SK-N-SH (cell line): ENCODE results near the gene SETBP1. TPM values are rescaled to one million over a fixed set of nuclear protein-coding genes. Genes with fewer than 3 reads are reported as not detected.

Experiments used
- CTCF ChIA-PET: fragments of 300-600, 350-600 bp; formaldehyde crosslinking; extraction: SDS; loops from one replicate; lab custom pipeline; 2021; lab: Yijun Ruan, JAX
- POLR2A ChIA-PET: fragments of 350-600 bp; sonication (Branson Sonifier 250); formaldehyde crosslinking; extraction: SDS; loops from one replicate; lab custom pipeline; 2020; ENCODE audit warnings: antibody characterized with exemption, inconsistent platforms; lab: Yijun Ruan, JAX
- DNase-seq: peaks from one replicate; pipeline ENCODE4 v3.0.0; 2012
- H2AFZ ChIP-seq: fragments of 200-600 bp; sonication (generic); 2 replicates; pipeline ENCODE4 v1.8.1; 2016; ENCODE audit warnings: antibody characterized with exemption, mild to moderate bottlenecking, low read depth
- H3F3A ChIP-seq: fragments of 200-600 bp; sonication (generic); replicated peaks from 2 replicates; pipeline ENCODE3; 2016; ENCODE audit warnings: antibody characterized with exemption, mild to moderate bottlenecking; ENCODE audit not compliant: insufficient read depth
- H3K27ac ChIP-seq, 2 experiments: fragments of 200-500 bp in 1 of 2; fragments of 200-600 bp in 1 of 2; sonication (Bioruptor generic) in 1 of 2; sonication (generic), shearing (Covaris generic) in 1 of 2; 2 replicates each; pipeline versions ENCODE4 v1.5.1 to v1.6.1; 2014 to 2016; ENCODE audit warnings: low read depth in 2 of 2, inconsistent platforms in 1 of 2, low read length in 1 of 2, mild to moderate bottlenecking in 1 of 2, mixed read lengths in 1 of 2
- H3K27me3 ChIP-seq: fragments of 200-600 bp; sonication (generic), shearing (Covaris generic); 2 replicates; pipeline ENCODE4 v1.6.1; 2016; ENCODE audit warnings: mixed run types; ENCODE audit not compliant: insufficient read depth
- H3K36me3 ChIP-seq, 2 experiments: fragments of 200-500 bp in 1 of 2; fragments of 200-600 bp in 1 of 2; sonication (Bioruptor generic) in 1 of 2; sonication (generic) in 1 of 2; replicated peaks in 1 of 2; 2 replicates each; pipeline versions ENCODE3 to v1.5.1; 2014 to 2016; ENCODE audit warnings: low read length in 1 of 2, mild to moderate bottlenecking in 1 of 2; ENCODE audit not compliant: insufficient read depth in 2 of 2, control insufficient read depth in 1 of 2
- H3K4me1 ChIP-seq, 2 experiments: fragments of 200-500 bp in 1 of 2; fragments of 200-600 bp in 1 of 2; sonication (Bioruptor generic) in 1 of 2; sonication (generic), shearing (Covaris generic) in 1 of 2; 2 replicates each; pipeline versions ENCODE4 v1.5.1 to v1.6.1; 2014 to 2016; ENCODE audit warnings: low read depth in 1 of 2, low read length in 1 of 2, mixed run types in 1 of 2; ENCODE audit not compliant: insufficient read depth in 2 of 2, control insufficient read depth in 1 of 2
- H3K4me2 ChIP-seq: fragments of 200-600 bp; sonication (generic), shearing (Covaris generic); 2 replicates; pipeline ENCODE4 v1.6.1; 2017; ENCODE audit warnings: mixed run types
- H3K4me3 ChIP-seq, 2 experiments: fragments of 200-500 bp in 1 of 2; fragments of 200-600 bp in 1 of 2; sonication (Bioruptor generic) in 1 of 2; sonication (generic), shearing (Covaris generic) in 1 of 2; 2 replicates each; pipeline versions ENCODE4 v1.5.1 to v1.8.1; 2014 to 2016; ENCODE audit warnings: low read depth in 2 of 2, inconsistent platforms in 1 of 2, low read length in 1 of 2, mild to moderate bottlenecking in 1 of 2, mixed read lengths in 1 of 2, moderate library complexity in 1 of 2
- H3K79me2 ChIP-seq: fragments of 200-600 bp; sonication (generic); 2 replicates; pipeline ENCODE4 v1.8.1; 2017; ENCODE audit warnings: mild to moderate bottlenecking; ENCODE audit not compliant: insufficient read depth
- H3K9ac ChIP-seq: fragments of 200-600 bp; sonication (generic); 2 replicates; pipeline ENCODE4 v1.6.1; 2017; ENCODE audit warnings: mixed run types
- H3K9me2 ChIP-seq: fragments of 200-600 bp; sonication (generic); 2 replicates; pipeline ENCODE4 v1.6.1; 2017; ENCODE audit warnings: mixed run types
- H3K9me3 ChIP-seq: fragments of 200-600 bp; sonication (generic); 2 replicates; pipeline ENCODE4 v1.6.1; 2017; ENCODE audit warnings: mixed run types, mild to moderate bottlenecking, moderate library complexity
- H4K20me1 ChIP-seq: fragments of 200-600 bp; sonication (generic); 2 replicates; pipeline ENCODE4 v1.6.1; 2017; ENCODE audit warnings: mild to moderate bottlenecking, mixed run types; ENCODE audit not compliant: insufficient read depth
- CHD2 ChIP-seq: fragments of 150-350 bp; IDR thresholded peaks from 2 replicates; pipeline ENCODE4 v1.6.1; 2018; ENCODE audit warnings: low read length; ENCODE audit not compliant: partially characterized antibody
- CTCF ChIP-seq: fragments of 200-600 bp; sonication (generic); IDR thresholded peaks from 2 replicates; pipeline ENCODE4 v1.6.1; 2017; ENCODE audit warnings: antibody characterized with exemption, mild to moderate bottlenecking, moderate library complexity
- FOSL2 ChIP-seq: IDR thresholded peaks from 2 replicates; pipeline ENCODE4 v1.4.0; 2012; ENCODE audit warnings: low read depth, mild to moderate bottlenecking, moderate library complexity, borderline replicate concordance
- FOXM1 ChIP-seq: IDR thresholded peaks from 2 replicates; pipeline ENCODE4 v1.4.0; 2012; ENCODE audit warnings: low read depth, mild to moderate bottlenecking
- GABPA ChIP-seq: IDR thresholded peaks from 2 replicates; pipeline ENCODE4 v1.4.0; 2012; ENCODE audit warnings: low read depth, mild to moderate bottlenecking
- IRF3 ChIP-seq: fragments of 150-350 bp; IDR thresholded peaks from 2 replicates; pipeline ENCODE4 v1.6.1; 2016; ENCODE audit warnings: mild to moderate bottlenecking, low read depth, low read length
- JUND ChIP-seq: IDR thresholded peaks from 2 replicates; pipeline ENCODE4 v1.4.0; 2012
- NFIC ChIP-seq: IDR thresholded peaks from 2 replicates; pipeline ENCODE4 v1.4.0; 2012; ENCODE audit warnings: borderline replicate concordance
- RCOR1 ChIP-seq: fragments of 150-350 bp; IDR thresholded peaks from 2 replicates; pipeline ENCODE4 v1.6.1; 2017; ENCODE audit warnings: antibody characterized with exemption, low read length
- RFX5 ChIP-seq: IDR thresholded peaks from 2 replicates; pipeline ENCODE4 v1.6.1; 2012; ENCODE audit warnings: mild to moderate bottlenecking, improper control_type of control experiment, low read length
- RXRA ChIP-seq: IDR thresholded peaks from 2 replicates; pipeline ENCODE4 v1.4.0; 2012; ENCODE audit warnings: low read depth, mild to moderate bottlenecking, borderline replicate concordance
- TAF1 ChIP-seq: IDR thresholded peaks from 2 replicates; pipeline ENCODE4 v1.6.1; 2012; ENCODE audit warnings: low read depth, mild to moderate bottlenecking, low read length, moderate library complexity, borderline replicate concordance
- TEAD4 ChIP-seq: IDR thresholded peaks from 2 replicates; pipeline ENCODE4 v1.4.0; 2012; ENCODE audit warnings: mild to moderate bottlenecking, borderline replicate concordance; ENCODE audit not compliant: insufficient read depth
- ZBTB33 ChIP-seq: IDR thresholded peaks from 2 replicates; pipeline ENCODE4 v1.4.0; 2012; ENCODE audit warnings: low read depth, borderline replicate concordance
- WGBS: methylation state at CpG from one replicate; pipeline ENCODE4 v1.1.6; 2017; ENCODE audit warnings: low lambda C conversion rate; 5-methylcytosine and 5-hydroxymethylcytosine counted together
- polyA plus RNA-seq, 3 experiments: library from polyadenylated mRNA; depleted of rRNA; stranded (reverse); fragments of >200 nt; gene quantifications; 2 replicates each; pipeline ENCODE4 v1.2.3, GENCODE V29; 2012
- TF ChIP-seq, protein P1 (sequence below): IDR thresholded peaks from 2 replicates; pipeline ENCODE4 v1.6.1; 2012; ENCODE audit warnings: mild to moderate bottlenecking, low read depth, low read length, moderate library complexity

Gene SETBP1
- polyA plus RNA-seq, 1 of the 3 experiments (the other 2 are of a cell fraction): 3.0 TPM

DNA sequence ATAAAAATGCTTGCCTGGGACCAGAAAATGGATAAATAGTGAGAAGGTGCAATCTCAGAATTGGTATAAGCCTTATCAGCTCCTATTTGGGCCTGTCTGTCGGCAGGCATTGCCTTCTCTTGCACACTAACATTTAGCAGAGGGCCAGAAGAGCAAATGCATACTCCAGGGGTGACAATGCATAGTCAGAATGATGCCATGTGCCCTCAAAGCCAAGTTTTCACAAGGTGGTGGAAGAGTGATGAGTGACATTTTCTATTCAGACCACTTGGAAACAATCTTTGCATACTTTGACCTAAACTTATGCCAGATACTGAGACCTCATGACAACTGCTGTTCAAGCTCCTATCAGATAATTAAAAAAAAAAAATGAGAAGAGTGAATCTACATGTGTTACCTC lies 276.3 kb downstream of the SETBP1 start:
- CTCF ChIA-PET: interaction anchor here (0.9 to 1.8 kb wide), 2 partner anchors 14 to 22 kb away, joined by 3 to 5 read pairs; no protein-coding TSS in a partner anchor
- 73% methylated on average over 1 of the region's 1 CpG for WGBS
- Histone ChIP-seq H3K9me3 (no peaks in the 10 kb centered on the region), H3F3A (peaks cover 16% of the 10 kb centered on the region), H3K9ac (no peak overlapping the region), H4K20me1 (no peaks in the 10 kb centered on the region)
- POLR2A ChIA-PET: no interaction called here
- no peak for TF ChIP-seq RFX5
- TF ChIP-seq, protein P1, sequence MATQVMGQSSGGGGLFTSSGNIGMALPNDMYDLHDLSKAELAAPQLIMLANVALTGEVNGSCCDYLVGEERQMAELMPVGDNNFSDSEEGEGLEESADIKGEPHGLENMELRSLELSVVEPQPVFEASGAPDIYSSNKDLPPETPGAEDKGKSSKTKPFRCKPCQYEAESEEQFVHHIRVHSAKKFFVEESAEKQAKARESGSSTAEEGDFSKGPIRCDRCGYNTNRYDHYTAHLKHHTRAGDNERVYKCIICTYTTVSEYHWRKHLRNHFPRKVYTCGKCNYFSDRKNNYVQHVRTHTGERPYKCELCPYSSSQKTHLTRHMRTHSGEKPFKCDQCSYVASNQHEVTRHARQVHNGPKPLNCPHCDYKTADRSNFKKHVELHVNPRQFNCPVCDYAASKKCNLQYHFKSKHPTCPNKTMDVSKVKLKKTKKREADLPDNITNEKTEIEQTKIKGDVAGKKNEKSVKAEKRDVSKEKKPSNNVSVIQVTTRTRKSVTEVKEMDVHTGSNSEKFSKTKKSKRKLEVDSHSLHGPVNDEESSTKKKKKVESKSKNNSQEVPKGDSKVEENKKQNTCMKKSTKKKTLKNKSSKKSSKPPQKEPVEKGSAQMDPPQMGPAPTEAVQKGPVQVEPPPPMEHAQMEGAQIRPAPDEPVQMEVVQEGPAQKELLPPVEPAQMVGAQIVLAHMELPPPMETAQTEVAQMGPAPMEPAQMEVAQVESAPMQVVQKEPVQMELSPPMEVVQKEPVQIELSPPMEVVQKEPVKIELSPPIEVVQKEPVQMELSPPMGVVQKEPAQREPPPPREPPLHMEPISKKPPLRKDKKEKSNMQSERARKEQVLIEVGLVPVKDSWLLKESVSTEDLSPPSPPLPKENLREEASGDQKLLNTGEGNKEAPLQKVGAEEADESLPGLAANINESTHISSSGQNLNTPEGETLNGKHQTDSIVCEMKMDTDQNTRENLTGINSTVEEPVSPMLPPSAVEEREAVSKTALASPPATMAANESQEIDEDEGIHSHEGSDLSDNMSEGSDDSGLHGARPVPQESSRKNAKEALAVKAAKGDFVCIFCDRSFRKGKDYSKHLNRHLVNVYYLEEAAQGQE: no peak
- no peak for TF ChIP-seq RCOR1
- no peak for TF ChIP-seq FOXM1
- TF ChIP-seq ZBTB33: no peak
- TF ChIP-seq CHD2: no peak
- TF ChIP-seq NFIC: no peak
- no peak for TF ChIP-seq IRF3
- no peak for TF ChIP-seq RXRA
- no peak for TF ChIP-seq TEAD4
- TF ChIP-seq JUND: no peak
- no peak for TF ChIP-seq CTCF
- TF ChIP-seq FOSL2: no peak
- no peak for TF ChIP-seq TAF1
- TF ChIP-seq GABPA: no peak
- TF ChIP-seq, all 33 proteins: peak for 0
- H2AFZ ChIP-seq: no peak overlapping the region
- no peak overlapping the region for H3K4me3 ChIP-seq
- no peak overlapping the region for H3K27ac ChIP-seq
- no peak overlapping the region for H3K4me2 ChIP-seq
- no peaks in the 10 kb centered on the region for H3K9me2 ChIP-seq
- no peaks in the 10 kb centered on the region for H3K79me2 ChIP-seq
- peaks cover 0 to 4% of the 10 kb centered on the region in 2 experiments for H3K36me3 ChIP-seq
- DNase-seq: no peak
- H3K4me1 ChIP-seq: 0 out of 4 replicates have a peak, but pooled peaks cover 0 to 8% of the 10 kb centered on the region in 2 experiments
- no peaks in the 10 kb centered on the region for H3K27me3 ChIP-seq
